Kidney epithelial cell (primary cell): ENCODE results near the gene IFNA6. TPM values are rescaled to one million over a fixed set of nuclear protein-coding genes. Genes with fewer than 3 reads are reported as not detected.
A peak's percentile ranks its signal among the peaks of the same experiment; 100 is the strongest.

ENCODE experiments used
- DNase-seq: peaks from one replicate; pipeline ENCODE4 v3.0.0-alpha.2; 2010; ENCODE audit warnings: low read depth
- H3K27me3 ChIP-seq: 2 replicates; pipeline ENCODE4 v1.6.0; 2011; ENCODE audit warnings: low read length; ENCODE audit not compliant: control insufficient read depth, insufficient read depth
- H3K36me3 ChIP-seq: 2 replicates; pipeline ENCODE4 v1.5.1; 2011; ENCODE audit warnings: low read length; ENCODE audit not compliant: control insufficient read depth, insufficient read depth
- H3K4me3 ChIP-seq: 2 replicates; pipeline ENCODE4 v1.5.1; 2011; ENCODE audit warnings: low read depth, mild to moderate bottlenecking, control low read depth, low read length
- total RNA-seq: library from RNA; depleted of rRNA; stranded (reverse); fragments of >200 nt; gene quantifications from 2 replicates; pipeline ENCODE4 v1.2.3, GENCODE V29; 2015
- TF ChIP-seq, protein P1 (sequence below): IDR thresholded peaks from 2 replicates; pipeline ENCODE4 v1.5.1; 2011; ENCODE audit warnings: mild to moderate bottlenecking, moderate library complexity, low read length, control low read depth, inconsistent platforms; ENCODE audit not compliant: insufficient read depth, poor library complexity, severe bottlenecking

The IFNA6 gene
- not detected in 2 replicates for total RNA-seq

DNA sequence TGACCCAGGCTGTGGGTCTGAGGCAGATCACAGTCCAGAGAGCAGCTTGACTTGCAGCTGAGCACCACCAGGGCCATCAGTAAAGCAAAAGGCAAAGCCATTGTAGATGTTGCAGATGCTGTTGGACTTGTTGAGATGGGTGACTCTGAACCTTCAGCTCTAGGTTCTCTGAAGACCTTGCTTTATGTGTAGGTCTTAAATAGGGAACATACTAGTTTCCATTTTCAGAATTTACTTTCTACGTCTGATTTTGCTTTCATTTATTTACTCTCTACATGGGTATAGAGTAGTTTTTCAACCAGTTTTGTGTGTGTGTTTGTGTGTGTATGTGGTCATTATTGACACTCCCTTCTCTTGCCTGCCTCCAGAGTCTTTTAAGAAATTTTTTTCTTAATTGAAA lies at the start of gene IFNA6:
Gene IFNA6, minus strand, starts transcription at position 101 of the 400 bp plus-strand sequence. Its CDS starts 0 bp downstream, at position 101.
- H3K4me3 ChIP-seq: no peak within 1 kb of the TSS
- no peaks in the 10 kb centered on the region for H3K27me3 ChIP-seq
- TF ChIP-seq, protein P1, sequence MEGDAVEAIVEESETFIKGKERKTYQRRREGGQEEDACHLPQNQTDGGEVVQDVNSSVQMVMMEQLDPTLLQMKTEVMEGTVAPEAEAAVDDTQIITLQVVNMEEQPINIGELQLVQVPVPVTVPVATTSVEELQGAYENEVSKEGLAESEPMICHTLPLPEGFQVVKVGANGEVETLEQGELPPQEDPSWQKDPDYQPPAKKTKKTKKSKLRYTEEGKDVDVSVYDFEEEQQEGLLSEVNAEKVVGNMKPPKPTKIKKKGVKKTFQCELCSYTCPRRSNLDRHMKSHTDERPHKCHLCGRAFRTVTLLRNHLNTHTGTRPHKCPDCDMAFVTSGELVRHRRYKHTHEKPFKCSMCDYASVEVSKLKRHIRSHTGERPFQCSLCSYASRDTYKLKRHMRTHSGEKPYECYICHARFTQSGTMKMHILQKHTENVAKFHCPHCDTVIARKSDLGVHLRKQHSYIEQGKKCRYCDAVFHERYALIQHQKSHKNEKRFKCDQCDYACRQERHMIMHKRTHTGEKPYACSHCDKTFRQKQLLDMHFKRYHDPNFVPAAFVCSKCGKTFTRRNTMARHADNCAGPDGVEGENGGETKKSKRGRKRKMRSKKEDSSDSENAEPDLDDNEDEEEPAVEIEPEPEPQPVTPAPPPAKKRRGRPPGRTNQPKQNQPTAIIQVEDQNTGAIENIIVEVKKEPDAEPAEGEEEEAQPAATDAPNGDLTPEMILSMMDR: no peak
- DNase-seq: no peak
- no peaks in the 10 kb centered on the region for H3K36me3 ChIP-seq

DNA sequence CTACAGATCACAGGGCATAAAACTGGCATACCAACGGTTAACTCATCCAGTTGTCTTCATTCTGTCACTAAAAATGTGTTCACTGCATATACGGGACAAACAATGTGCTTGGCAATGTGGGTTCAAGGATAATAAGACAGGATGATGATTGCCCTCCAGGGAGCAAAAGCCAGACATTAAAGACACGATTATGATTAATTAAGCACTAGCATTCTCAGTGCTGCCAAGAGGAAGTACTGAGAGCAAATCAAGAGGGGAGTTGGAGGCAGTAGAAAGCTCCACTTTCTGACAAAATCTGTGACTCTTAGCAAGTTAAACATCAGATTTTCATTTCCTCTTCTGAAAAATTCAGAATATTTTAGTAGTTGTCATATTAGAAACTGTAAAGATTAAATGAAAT lies 49.3 kb upstream of the IFNA6 start:
- no peaks in the 10 kb centered on the region for H3K36me3 ChIP-seq
- peaks cover 5% of the 10 kb centered on the region for H3K27me3 ChIP-seq
- H3K4me3 ChIP-seq: no peak overlapping the region
- DNase-seq: no peak
- TF ChIP-seq, protein P1: no peak

DNA sequence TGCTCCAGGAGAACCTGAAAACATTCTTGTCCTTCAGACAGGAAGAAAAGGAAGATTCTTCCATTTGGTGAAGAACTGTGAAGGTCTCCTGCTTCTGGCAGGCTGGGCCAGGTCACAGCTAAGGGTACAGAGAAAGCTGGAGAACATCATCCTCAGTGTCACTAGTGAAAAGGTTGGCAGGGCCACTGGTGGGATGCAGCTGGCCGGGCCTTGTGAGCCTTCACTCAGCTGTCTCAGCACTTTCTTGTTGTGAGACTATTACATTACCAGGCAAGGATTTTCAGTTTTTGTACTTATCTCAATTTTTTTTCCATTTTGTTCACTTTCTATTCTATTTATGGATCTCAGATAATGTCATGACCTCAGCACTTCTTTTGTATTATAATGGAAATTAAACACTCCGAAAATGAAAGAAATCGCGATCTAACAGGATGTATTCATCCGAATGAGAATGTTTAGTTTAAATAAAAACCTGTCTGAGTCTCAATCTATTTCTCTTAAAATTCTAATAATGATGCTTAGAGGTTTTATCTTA lies 48.3 kb upstream of the IFNA6 start:
- no peak overlapping the region for H3K4me3 ChIP-seq
- TF ChIP-seq, protein P1: no peak
- no peaks in the 10 kb centered on the region for H3K36me3 ChIP-seq
- DNase-seq: no peak
- peaks cover 5% of the 10 kb centered on the region for H3K27me3 ChIP-seq

DNA sequence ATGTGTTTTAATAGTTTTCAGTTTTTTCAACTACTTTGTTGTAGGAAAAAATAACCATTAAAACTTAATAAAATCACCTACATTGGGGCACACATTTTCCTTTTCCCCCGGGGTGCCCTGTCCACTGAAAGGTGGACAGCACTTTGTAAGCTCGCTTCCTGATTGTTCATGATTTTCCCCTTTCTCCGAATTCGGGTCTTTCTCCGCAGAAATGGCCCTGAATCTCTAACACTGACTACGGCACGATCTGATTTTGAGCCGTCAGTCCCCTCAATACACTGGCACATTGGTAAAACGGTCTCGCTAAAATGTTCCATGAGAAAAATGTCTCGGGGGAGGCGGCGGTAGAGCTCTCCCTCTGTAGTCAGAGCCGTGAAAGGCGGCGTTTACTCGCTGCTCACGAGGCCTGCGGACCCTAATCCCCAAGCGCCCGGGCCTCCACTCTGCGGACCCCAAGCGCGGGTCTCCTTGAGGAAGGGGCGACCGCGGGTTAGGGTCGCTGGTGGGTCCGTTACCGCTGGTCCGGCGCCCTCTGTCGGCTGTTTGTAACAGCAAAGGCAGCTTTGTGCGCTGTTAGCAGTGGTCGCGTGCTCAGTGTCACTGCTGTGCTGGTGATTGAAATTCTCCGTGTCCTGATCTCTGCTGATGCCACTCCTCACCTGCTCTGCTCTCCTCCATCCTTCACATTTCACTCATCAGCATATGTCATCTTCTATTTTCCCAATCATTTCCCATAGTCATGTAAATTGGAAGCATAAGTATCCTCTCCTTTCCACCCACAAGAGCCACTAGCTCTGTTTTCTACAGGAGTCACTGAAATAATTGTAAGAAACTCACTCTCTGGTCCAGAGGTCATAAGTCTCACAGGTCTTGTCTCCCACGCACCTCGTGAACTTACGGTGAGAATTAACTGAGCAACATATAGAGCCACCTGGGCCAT lies 45.4 kb upstream of the IFNA6 start:
- Histone ChIP-seq H3K4me3 (peak overlapping the region; percentile 57), H3K36me3 (no peaks in the 10 kb centered on the region), H3K27me3 (peaks cover 5% of the 10 kb centered on the region)
- no peak for DNase-seq
- TF ChIP-seq, protein P1: peak; percentile 96

DNA sequence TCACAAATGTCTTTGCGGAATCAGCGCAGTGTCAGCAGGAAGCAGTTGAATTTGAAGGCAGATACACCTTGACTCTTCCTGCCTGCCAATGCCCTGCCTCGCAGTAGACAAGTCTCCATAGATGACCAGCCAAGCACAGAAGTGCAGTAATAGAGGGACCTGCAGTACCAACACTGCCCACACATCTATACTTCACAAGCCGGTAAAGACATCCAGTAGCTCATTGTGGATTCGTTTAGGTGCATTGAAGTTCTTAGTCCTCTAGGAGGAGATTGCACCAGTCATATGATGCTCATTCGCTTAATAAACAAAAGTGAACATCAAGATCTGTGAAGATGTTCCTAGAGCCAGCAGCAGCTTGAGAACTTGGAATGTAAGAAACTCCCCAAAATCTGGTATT lies 41.6 kb upstream of the IFNA6 start:
- Histone ChIP-seq H3K27me3 (peaks cover 5% of the 10 kb centered on the region), H3K36me3 (no peaks in the 10 kb centered on the region), H3K4me3 (no peak overlapping the region)
- DNase-seq: no peak
- TF ChIP-seq, protein P1: peak; percentile 33
